Keratinocyte (primary cell): ENCODE measurements around the gene MAGI2. TPM values are rescaled to one million over a fixed set of nuclear protein-coding genes. Genes with fewer than 3 reads are reported as not detected.

ENCODE experiments used
- DNase-seq: peaks from one replicate; pipeline ENCODE4 v3.0.0-alpha.2; 2011; ENCODE audit warnings: low read depth, missing footprints, low spot score
- FAIRE-seq: peaks from 2 replicates; lab custom pipeline; 2011; peaks lifted over from hg19 to GRCh38; lab: Jason Lieb, UNC
- H2AFZ ChIP-seq: 2 replicates; pipeline ENCODE4 v1.6.0; 2012; ENCODE audit warnings: low read length, control low read depth, inconsistent platforms; ENCODE audit not compliant: control insufficient read depth
- H3K27ac ChIP-seq: 2 replicates; pipeline ENCODE4 v1.5.1; 2011; ENCODE audit warnings: low read length; ENCODE audit not compliant: control insufficient read depth, insufficient read depth
- H3K27me3 ChIP-seq: 3 replicates; pipeline ENCODE4 v1.6.0; 2011; ENCODE audit warnings: low read length; ENCODE audit not compliant: control insufficient read depth, insufficient read depth; ENCODE audit errors: extremely low read depth
- H3K36me3 ChIP-seq, 2 experiments: 2 replicates in 1 of 2; 3 replicates in 1 of 2; pipeline ENCODE4 v1.5.1; 2011; ENCODE audit warnings: low read length in 2 of 2, mild to moderate bottlenecking in 1 of 2; ENCODE audit not compliant: control insufficient read depth in 2 of 2, insufficient read depth in 2 of 2; ENCODE audit errors: extremely low read depth in 1 of 2
- H3K4me1 ChIP-seq: 3 replicates; pipeline ENCODE4 v1.5.1; 2011; ENCODE audit warnings: low read length; ENCODE audit not compliant: control insufficient read depth, insufficient read depth; ENCODE audit errors: extremely low read depth
- H3K4me2 ChIP-seq: 3 replicates; pipeline ENCODE4 v1.6.0; 2011; ENCODE audit warnings: low read depth, low read length; ENCODE audit not compliant: control insufficient read depth, insufficient read depth; ENCODE audit errors: extremely low read depth
- H3K4me3 ChIP-seq, 3 experiments: fragments of 200-600 bp in 1 of 3; sonication (generic) in 1 of 3; 2 replicates in 2 of 3; 3 replicates in 1 of 3; pipeline ENCODE4 v1.5.1; 2011 to 2016; ENCODE audit warnings: low read length in 3 of 3, mild to moderate bottlenecking in 3 of 3, control low read depth in 2 of 3, inconsistent platforms in 1 of 3, low read depth in 1 of 3, mixed read lengths in 1 of 3, mixed run types in 1 of 3, moderate library complexity in 1 of 3; ENCODE audit not compliant: control insufficient read depth in 2 of 3, insufficient read depth in 2 of 3; ENCODE audit errors: extremely low read depth in 1 of 3
- H3K79me2 ChIP-seq: 2 replicates; pipeline ENCODE4 v1.6.0; 2012; ENCODE audit warnings: low read length; ENCODE audit not compliant: control insufficient read depth, insufficient read depth
- H3K9ac ChIP-seq: 3 replicates; pipeline ENCODE4 v1.6.0; 2011; ENCODE audit warnings: low read length; ENCODE audit not compliant: control insufficient read depth, insufficient read depth; ENCODE audit errors: extremely low read depth
- H3K9me1 ChIP-seq: 3 replicates; pipeline ENCODE4 v1.6.0; 2011; ENCODE audit warnings: low read length; ENCODE audit not compliant: control insufficient read depth, insufficient read depth; ENCODE audit errors: extremely low read depth
- H3K9me3 ChIP-seq: 2 replicates; pipeline ENCODE4 v1.5.1; 2012; ENCODE audit warnings: low read depth, low read length; ENCODE audit not compliant: control insufficient read depth
- H4K20me1 ChIP-seq: 3 replicates; pipeline ENCODE4 v1.6.0; 2011; ENCODE audit warnings: low read length; ENCODE audit not compliant: control insufficient read depth, insufficient read depth; ENCODE audit errors: extremely low read depth
- CTCF ChIP-seq, 3 experiments: IDR thresholded peaks in 1 of 3; conservative IDR thresholded peaks in 1 of 3; optimal IDR thresholded peaks in 1 of 3; 2 replicates in 2 of 3; 3 replicates in 1 of 3; pipeline versions ENCODE3 to v1.5.1; 2011; ENCODE audit warnings: low read length in 3 of 3, mild to moderate bottlenecking in 3 of 3, moderate library complexity in 2 of 3, control low read depth in 1 of 3, inconsistent platforms in 1 of 3; ENCODE audit not compliant: insufficient read depth in 2 of 3; ENCODE audit errors: extremely low read depth in 1 of 3
- EZH2 ChIP-seq: IDR thresholded peaks from one replicate; pipeline ENCODE4 v1.6.1; 2012; ENCODE audit warnings: inconsistent platforms, mild to moderate bottlenecking, low read length, moderate library complexity
- dilution Hi-C: fragments of 300-500 bp; cut with MboI; formaldehyde crosslinking; loops from one replicate; pipeline ENCODE4 v1.7.0; 2020; ENCODE audit warnings: low sequenced_read_pairs; ENCODE audit not compliant: extremely low pct_ligation_motif_present
- polyA plus RNA-seq, 5 experiments: library from polyadenylated mRNA; depleted of rRNA in 3 of 5; stranded (reverse) in 3 of 5; stranded (forward) in 1 of 5; unstranded in 1 of 5; fragments of >200 nt; gene quantifications; 1 replicate in 1 of 5; 2 replicates in 3 of 5; 3 replicates in 1 of 5; pipeline versions ENCODE4 v1.2.1 to v1.2.3, GENCODE V29; 2011 to 2012; ENCODE audit warnings: missing spikeins in 2 of 5, low read depth in 1 of 5, low replicate concordance in 1 of 5

MAGI2 gene
- polyA plus RNA-seq, 1 donor (not counting 4 experiments of a cell fraction or from before 2014, with no cell fraction given) = 0.07 TPM

GRCh38 chr7:78435355-78435754 is 1018.1 kb downstream of the MAGI2 start:
- dilution Hi-C loops = no loop called here
- no peak overlapping the region for H3K27ac ChIP-seq
- H3K79me2 ChIP-seq = no peaks in the 10 kb centered on the region
- no peak overlapping the region for H3K4me3 ChIP-seq
- H3K4me2 ChIP-seq = no peak overlapping the region
- no peaks in the 10 kb centered on the region for H4K20me1 ChIP-seq
- no peak for TF ChIP-seq CTCF (optimal IDR thresholded peaks at IDR 0.05 in 1 of 3, IDR thresholded peaks at IDR 0.05 in 1 of 3, conservative IDR thresholded peaks at IDR 0.05 in 1 of 3; ENCODE audit: extremely low read depth in 1 of 3, insufficient read depth in 2 of 3, low read length in 3 of 3)
- TF ChIP-seq EZH2 = no peak
- H2AFZ ChIP-seq = no peak overlapping the region
- no peaks in the 10 kb centered on the region for H3K4me1 ChIP-seq
- no peaks in the 10 kb centered on the region for H3K27me3 ChIP-seq
- DNase-seq (no peak), FAIRE-seq (no peak)
- no peak overlapping the region for H3K9ac ChIP-seq
- H3K36me3 ChIP-seq = no peaks in the 10 kb centered on the region
- H3K9me3 ChIP-seq = no peaks in the 10 kb centered on the region
- H3K9me1 ChIP-seq = no peaks in the 10 kb centered on the region

GRCh38 chr7:78434281-78434680 is 1019.2 kb downstream of the MAGI2 start:
- no peaks in the 10 kb centered on the region for H4K20me1 ChIP-seq
- dilution Hi-C loops = no loop called here

More at GRCh38 chr7:78434281-78434680, 1019.2 kb downstream of the MAGI2 start:
- Histone ChIP-seq H3K4me3 (no peak overlapping the region), H3K4me1 (no peaks in the 10 kb centered on the region), H3K79me2 (no peaks in the 10 kb centered on the region), H3K27me3 (no peaks in the 10 kb centered on the region), H3K9ac (no peak overlapping the region), H3K36me3 (no peaks in the 10 kb centered on the region), H3K9me1 (no peaks in the 10 kb centered on the region), H3K9me3 (no peaks in the 10 kb centered on the region), H3K4me2 (no peak overlapping the region), H2AFZ (no peak overlapping the region), H3K27ac (no peak overlapping the region)
- no peak for DNase-seq
- FAIRE-seq = no peak
- TF ChIP-seq EZH2 (no peak), CTCF (optimal IDR thresholded peaks at IDR 0.05 in 1 of 3, IDR thresholded peaks at IDR 0.05 in 1 of 3, conservative IDR thresholded peaks at IDR 0.05 in 1 of 3; ENCODE audit: extremely low read depth in 1 of 3, insufficient read depth in 2 of 3, low read length in 3 of 3) (no peak)
